Nephron progenitor cell (in vitro differentiated cells): ENCODE measurements around the gene BROX.

ENCODE experiments used
- DNase-seq: peaks from one replicate; pipeline ENCODE4 v3.0.0; 2021
- H3K27ac Mint-ChIP-seq: 2 replicates; pipeline ENCODE4 v1.8.0; 2021; ENCODE audit warnings: mild to moderate bottlenecking, moderate library complexity, mixed read lengths
- H3K27me3 Mint-ChIP-seq: 2 replicates; pipeline ENCODE4 v1.8.0; 2021; ENCODE audit warnings: mild to moderate bottlenecking, low read depth, mixed read lengths; ENCODE audit not compliant: poor library complexity
- H3K36me3 Mint-ChIP-seq: 2 replicates; pipeline ENCODE4 v1.8.0; 2021; ENCODE audit warnings: low read depth, mixed read lengths
- H3K4me1 Mint-ChIP-seq: 2 replicates; pipeline ENCODE4 v1.8.0; 2021; ENCODE audit warnings: mixed read lengths
- H3K4me3 Mint-ChIP-seq: 2 replicates; pipeline ENCODE4 v1.8.0; 2021; ENCODE audit warnings: mild to moderate bottlenecking, moderate library complexity, mixed read lengths
- H3K9me3 Mint-ChIP-seq: 2 replicates; pipeline ENCODE4 v1.8.0; 2021; ENCODE audit warnings: mild to moderate bottlenecking, moderate library complexity, mixed read lengths
- CTCF ChIP-seq: fragments of 200-600 bp; sonication (generic); IDR thresholded peaks from 2 replicates; pipeline ENCODE4 v1.5.0; 2021; ENCODE audit warnings: antibody characterized with exemption

The BROX gene

DNA sequence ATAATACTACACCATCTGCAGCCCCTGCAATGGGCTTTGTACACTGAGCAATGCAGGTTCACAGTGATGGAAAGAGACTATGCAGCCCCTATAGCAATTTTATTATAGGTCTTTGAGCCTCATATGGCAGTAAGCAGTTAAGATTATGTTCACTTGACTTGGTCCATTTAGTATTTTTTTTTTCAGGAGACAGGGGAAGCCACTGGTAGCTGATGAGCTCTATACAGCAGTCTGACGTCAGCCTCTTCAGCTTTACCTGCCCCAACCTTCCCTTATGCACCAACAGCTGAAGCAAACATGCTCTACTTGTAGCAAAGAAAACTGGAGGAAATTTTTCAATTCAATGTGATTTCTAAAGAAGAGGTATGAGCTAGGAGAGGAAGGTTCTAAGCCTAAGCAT lies 32.3 kb upstream of the BROX start:
- H3K27ac Mint-ChIP-seq: no peak overlapping the region
- no peaks in the 10 kb centered on the region for H3K9me3 Mint-ChIP-seq
- H3K4me3 Mint-ChIP-seq: no peak overlapping the region
- no peak for TF ChIP-seq CTCF
- H3K36me3 Mint-ChIP-seq: peaks cover 12% of the 10 kb centered on the region
- H3K4me1 Mint-ChIP-seq: no peaks in the 10 kb centered on the region
- H3K27me3 Mint-ChIP-seq: no peaks in the 10 kb centered on the region
- DNase-seq: no peak

GRCh38 chr1:222691016-222691415 lies 21.3 kb upstream of the BROX start:
- TF ChIP-seq CTCF: no peak
- H3K4me3 Mint-ChIP-seq: no peak overlapping the region
- H3K27me3 Mint-ChIP-seq: no peaks in the 10 kb centered on the region
- H3K4me1 Mint-ChIP-seq: no peaks in the 10 kb centered on the region
- peak overlapping the region; percentile 2 for H3K27ac Mint-ChIP-seq
- H3K36me3 Mint-ChIP-seq: peaks cover 9% of the 10 kb centered on the region
- DNase-seq: no peak
- H3K9me3 Mint-ChIP-seq: no peaks in the 10 kb centered on the region

DNA sequence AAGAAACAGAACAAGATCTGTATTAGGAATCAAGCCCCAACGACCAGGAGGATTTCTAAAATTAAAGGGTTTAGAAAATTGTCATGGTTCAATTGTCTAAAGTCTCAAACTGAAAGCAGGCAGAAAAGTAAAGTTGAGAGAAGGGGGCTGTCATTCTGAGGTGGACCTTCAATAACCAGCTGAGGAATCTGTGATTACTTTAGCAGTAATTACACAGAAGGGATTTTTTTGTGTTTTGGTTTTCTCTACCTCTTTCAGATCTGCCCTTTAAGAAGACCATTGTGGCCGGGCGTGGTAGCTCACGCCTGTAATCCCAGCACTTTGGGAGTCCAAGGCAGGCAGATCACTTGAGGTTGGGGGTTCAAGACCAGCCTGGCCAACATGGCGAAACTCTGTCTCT lies 17.4 kb upstream of the BROX start:
- Mint-ChIP-seq H3K27ac (no peak overlapping the region), H3K36me3 (peaks cover 20% of the 10 kb centered on the region), H3K27me3 (no peaks in the 10 kb centered on the region), H3K4me1 (no peaks in the 10 kb centered on the region), H3K4me3 (no peak overlapping the region), H3K9me3 (peaks cover 2% of the 10 kb centered on the region)
- no peak for DNase-seq
- TF ChIP-seq CTCF: no peak

GRCh38 chr1:222696741-222697140 lies 15.6 kb upstream of the BROX start:
- H3K27ac Mint-ChIP-seq: no peak overlapping the region
- no peak for TF ChIP-seq CTCF
- H3K27me3 Mint-ChIP-seq: no peaks in the 10 kb centered on the region
- peaks cover 37% of the 10 kb centered on the region for H3K36me3 Mint-ChIP-seq
- DNase-seq: no peak
- H3K4me1 Mint-ChIP-seq: no peaks in the 10 kb centered on the region
- peaks cover 4% of the 10 kb centered on the region for H3K9me3 Mint-ChIP-seq
- H3K4me3 Mint-ChIP-seq: no peak overlapping the region

DNA sequence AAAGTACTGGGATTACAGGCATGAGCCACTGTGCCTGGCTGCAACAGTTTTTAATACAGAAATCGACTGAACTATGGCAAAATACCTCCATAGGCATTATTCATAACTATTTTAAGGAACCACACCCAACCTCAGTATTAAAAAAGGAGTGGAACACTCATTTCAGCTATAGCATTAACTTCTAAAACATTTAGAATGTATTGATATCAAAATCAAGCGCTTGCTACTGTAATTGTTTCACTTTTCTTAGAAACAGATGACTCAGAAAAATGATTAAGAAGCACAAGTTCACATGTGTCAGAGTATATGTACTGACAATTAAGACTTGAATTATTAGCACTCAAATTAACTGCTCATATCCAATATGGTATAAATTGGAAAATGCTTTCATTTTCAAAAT lies 15.2 kb upstream of the BROX start:
- H3K9me3 Mint-ChIP-seq: peaks cover 4% of the 10 kb centered on the region
- no peak overlapping the region for H3K4me3 Mint-ChIP-seq
- no peaks in the 10 kb centered on the region for H3K27me3 Mint-ChIP-seq
- H3K4me1 Mint-ChIP-seq: no peaks in the 10 kb centered on the region
- no peak overlapping the region for H3K27ac Mint-ChIP-seq
- TF ChIP-seq CTCF: no peak
- no peak for DNase-seq
- H3K36me3 Mint-ChIP-seq: peaks cover 40% of the 10 kb centered on the region

GRCh38 chr1:222697826-222698225 lies 14.5 kb upstream of the BROX start:
- TF ChIP-seq CTCF: no peak
- Mint-ChIP-seq H3K27me3 (no peaks in the 10 kb centered on the region), H3K9me3 (peaks cover 4% of the 10 kb centered on the region), H3K4me3 (no peak overlapping the region), H3K36me3 (peaks cover 46% of the 10 kb centered on the region), H3K4me1 (no peaks in the 10 kb centered on the region), H3K27ac (no peak overlapping the region)
- DNase-seq: no peak
